ENCODE data around the gene XNDC1N.
"Not testable (repeated sequence)": the region's sequence is repeated elsewhere in the genome, so short reads cannot be mapped to it uniquely, and the experiment has no call there.

- not testable (repeated sequence) for TF ChIP-seq CTCF, EP300, POLR2AphosphoS5, POLR2A (IDR thresholded peaks at IDR 0.05)
Measured at GRCh38 chr11:71911986-71912340, 16.4 kb downstream of the XNDC1N start.
